Stimulated activated CD8-positive, alpha-beta memory T cell treated with anti-CD3 and anti-CD28 coated beads, Interleukin-12 subunit alpha, Interleukin-12 subunit beta, amount 100 ng/mL, for 4 hours (primary cell): Measurements from ENCODE around the gene AGAP4.
"Not testable (repeated sequence)": the region's sequence is repeated elsewhere in the genome, so short reads cannot be mapped to it uniquely, and the experiment has no call there.

Source experiments
- DNase-seq: peaks from one replicate; pipeline ENCODE4 v3.0.0-alpha.2; 2020; ENCODE audit warnings: low read depth

The AGAP4 gene

GRCh38 chr10:45790694-45791426 lies 56.4 kb downstream of the AGAP4 start:
- not testable (repeated sequence) for DNase-seq

- not testable (repeated sequence) for DNase-seq
Measured at GRCh38 chr10:45789991-45790390, 57.3 kb downstream of the AGAP4 start.

- DNase-seq = not testable (repeated sequence)
Measured at GRCh38 chr10:45787212-45787741, 60.0 kb downstream of the AGAP4 start.

GRCh38 chr10:45786217-45786616 lies 61.1 kb downstream of the AGAP4 start:
- not testable (repeated sequence) for DNase-seq
